HepG2 (cell line): ENCODE results near the gene CLIC1. TPM values are rescaled to one million over a fixed set of nuclear protein-coding genes. Genes with fewer than 3 reads are reported as not detected.

Source experiments
- HMG20B ChIP-seq: conservative IDR thresholded peaks from 2 replicates; pipeline ENCODE4 v1.6.1; 2016; ENCODE audit warnings: missing genetic modification reagents, missing compliant biosample characterization
- RXRB ChIP-seq: IDR thresholded peaks from 2 replicates; pipeline ENCODE4 v1.6.1; 2016; ENCODE audit warnings: borderline replicate concordance, missing genetic modification reagents, missing compliant biosample characterization
- SMAD3 ChIP-seq: sonication (generic); formaldehyde crosslinking; IDR thresholded peaks from 2 replicates; pipeline ENCODE4 v1.4.0; 2020; ENCODE audit warnings: missing genetic modification reagents
- SSRP1 ChIP-seq: IDR thresholded peaks from 2 replicates; pipeline ENCODE4 v1.6.1; 2016; ENCODE audit warnings: control low read depth
- TAF1 ChIP-seq: sonication (generic); formaldehyde crosslinking; IDR thresholded peaks from 2 replicates; pipeline ENCODE4 v1.4.0; 2020; ENCODE audit warnings: missing genetic modification reagents
- YY1 ChIP-seq: IDR thresholded peaks from 2 replicates; pipeline ENCODE4 v1.6.1; 2011; ENCODE audit warnings: low read length, low read depth, moderate library complexity, mild to moderate bottlenecking; ENCODE audit not compliant: insufficient read depth, insufficient replicate concordance
- ZNF546 ChIP-seq: sonication (generic); formaldehyde crosslinking; conservative IDR thresholded peaks from 2 replicates; pipeline ENCODE4 v1.8.1; 2023; ENCODE audit warnings: mild to moderate bottlenecking, missing genetic modification reagents
- polyA plus RNA-seq, 8 experiments: library from polyadenylated mRNA; depleted of rRNA in 3 of 8; stranded (reverse) in 7 of 8; unstranded in 1 of 8; fragments of >200 nt; fragmentation: Illumina TruSeq in 4 of 8; extraction: Trizol in 4 of 8; gene quantifications; 2 replicates each; pipeline versions ENCODE4 v1.2.1 to v1.2.3, GENCODE V29; 2011 to 2016; ENCODE audit warnings: low read depth in 4 of 8, missing spikeins in 1 of 8, mixed read lengths in 1 of 8; ENCODE audit not compliant: insufficient read depth in 1 of 8
- total RNA-seq, 5 experiments: library from RNA; depleted of rRNA; stranded (reverse); fragments of >200 nt; fragmentation: Illumina TruSeq; extraction: Trizol; gene quantifications; 2 replicates each; pipeline ENCODE4 v1.2.3, GENCODE V29; 2016; ENCODE audit warnings: low read depth in 1 of 5
- TF ChIP-seq, protein P1 (sequence below): sonication (generic); formaldehyde crosslinking; IDR thresholded peaks from 2 replicates; pipeline ENCODE4 v1.4.0; 2020; ENCODE audit warnings: missing genetic modification reagents, mild to moderate bottlenecking, borderline replicate concordance
- TF ChIP-seq, protein P2 (sequence below): sonication (generic); formaldehyde crosslinking; IDR thresholded peaks from 2 replicates; pipeline ENCODE4 v1.8.1; 2023; ENCODE audit warnings: mild to moderate bottlenecking, missing genetic modification reagents
- TF ChIP-seq, protein P3 (sequence below): sonication (generic); formaldehyde crosslinking; IDR thresholded peaks from 2 replicates; pipeline ENCODE4 v1.5.0; 2020; ENCODE audit warnings: missing genetic modification reagents
- TF ChIP-seq, protein P4 (sequence below): sonication (generic); formaldehyde crosslinking; conservative IDR thresholded peaks from 2 replicates; pipeline ENCODE4 v1.4.0; 2020; ENCODE audit warnings: missing genetic modification reagents
- TF ChIP-seq, protein P5 (sequence below): IDR thresholded peaks from 2 replicates; pipeline ENCODE4 v1.6.1; 2016; ENCODE audit warnings: low read depth, missing genetic modification reagents, missing compliant biosample characterization
- TF ChIP-seq, protein P6 (sequence below): sonication (generic); formaldehyde crosslinking; IDR thresholded peaks from 2 replicates; pipeline ENCODE4 v1.5.0; 2020; ENCODE audit warnings: mild to moderate bottlenecking, low read depth, missing genetic modification reagents, borderline replicate concordance

CLIC1 gene
- total and polyA plus RNA-seq, 2 of the 13 experiments (the other 11 are each of a cell fraction or from before 2014, with no cell fraction given) = 602 to 891 TPM

DNA sequence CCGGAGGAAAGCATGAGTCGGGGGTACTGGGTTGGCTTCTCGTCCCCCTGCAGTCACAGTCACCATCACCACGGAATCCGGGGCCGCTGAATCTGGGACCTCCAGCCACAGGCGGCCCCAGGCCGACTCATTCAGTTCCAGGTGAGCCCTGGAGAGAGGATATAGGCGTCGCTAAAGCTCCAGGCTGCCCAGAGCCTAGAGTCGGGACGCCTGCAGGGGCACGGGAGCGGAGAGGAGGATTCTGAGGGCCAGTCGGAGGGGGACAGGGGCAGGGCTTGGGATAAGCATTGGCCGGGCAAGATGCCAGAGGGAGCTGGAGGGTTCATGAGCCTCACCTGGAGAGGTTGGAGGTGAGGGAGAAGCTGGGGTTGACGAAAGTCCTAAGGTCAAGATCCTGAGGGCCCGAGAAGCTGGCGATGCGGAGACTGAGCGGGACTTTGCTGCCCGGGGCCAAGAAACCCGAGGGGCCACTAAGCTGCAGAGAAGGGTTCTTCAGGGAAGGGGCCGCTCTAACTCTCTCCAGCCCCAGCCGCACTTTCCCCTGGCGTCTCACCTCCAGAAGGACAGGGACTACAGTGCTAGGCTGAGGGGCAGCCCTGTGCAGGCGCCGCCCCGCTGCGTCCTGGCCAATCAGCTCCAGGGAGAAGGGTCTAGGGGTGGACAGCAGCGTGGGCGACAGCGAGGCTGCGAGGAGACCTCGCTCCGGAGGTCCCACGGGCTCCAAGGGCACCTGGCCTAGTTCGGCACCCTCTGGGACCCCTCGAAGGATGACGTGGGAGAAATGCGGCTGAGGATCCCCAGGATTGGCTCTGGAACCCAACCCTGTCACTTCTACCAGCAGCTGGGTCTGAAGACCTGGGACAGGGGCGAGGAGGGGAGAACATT, 29.8 kb upstream of the CLIC1 start (continued):
- TF ChIP-seq TAF1 (CRISPR knock-in tag) (peak; percentile 69), RXRB (0 out of 2 replicates have a peak, but pooled peaks have one; percentile 31), SMAD3 (CRISPR knock-in tag) (no peak), SSRP1 (CRISPR knock-in tag) (no peak), ZNF546 (CRISPR knock-in tag) (no peak; the same call in 1 of the 2 replicates), YY1 (no peak), HMG20B (CRISPR knock-in tag) (no peak)
- TF ChIP-seq, protein P1, sequence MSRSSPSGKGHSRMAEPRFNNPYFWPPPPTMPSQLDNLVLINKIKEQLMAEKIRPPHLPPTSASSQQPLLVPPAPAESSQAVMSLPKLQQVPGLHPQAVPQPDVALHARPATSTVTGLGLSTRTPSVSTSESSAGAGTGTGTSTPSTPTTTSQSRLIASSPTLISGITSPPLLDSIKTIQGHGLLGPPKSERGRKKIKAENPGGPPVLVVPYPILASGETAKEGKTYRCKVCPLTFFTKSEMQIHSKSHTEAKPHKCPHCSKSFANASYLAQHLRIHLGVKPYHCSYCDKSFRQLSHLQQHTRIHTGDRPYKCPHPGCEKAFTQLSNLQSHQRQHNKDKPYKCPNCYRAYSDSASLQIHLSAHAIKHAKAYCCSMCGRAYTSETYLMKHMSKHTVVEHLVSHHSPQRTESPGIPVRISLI (CRISPR knock-in tag) = no peak
- TF ChIP-seq, protein P2, sequence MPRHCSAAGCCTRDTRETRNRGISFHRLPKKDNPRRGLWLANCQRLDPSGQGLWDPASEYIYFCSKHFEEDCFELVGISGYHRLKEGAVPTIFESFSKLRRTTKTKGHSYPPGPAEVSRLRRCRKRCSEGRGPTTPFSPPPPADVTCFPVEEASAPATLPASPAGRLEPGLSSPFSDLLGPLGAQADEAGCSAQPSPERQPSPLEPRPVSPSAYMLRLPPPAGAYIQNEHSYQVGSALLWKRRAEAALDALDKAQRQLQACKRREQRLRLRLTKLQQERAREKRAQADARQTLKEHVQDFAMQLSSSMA = 0 out of 2 replicates have a peak, but pooled peaks have one; percentile 58
- TF ChIP-seq, protein P3, sequence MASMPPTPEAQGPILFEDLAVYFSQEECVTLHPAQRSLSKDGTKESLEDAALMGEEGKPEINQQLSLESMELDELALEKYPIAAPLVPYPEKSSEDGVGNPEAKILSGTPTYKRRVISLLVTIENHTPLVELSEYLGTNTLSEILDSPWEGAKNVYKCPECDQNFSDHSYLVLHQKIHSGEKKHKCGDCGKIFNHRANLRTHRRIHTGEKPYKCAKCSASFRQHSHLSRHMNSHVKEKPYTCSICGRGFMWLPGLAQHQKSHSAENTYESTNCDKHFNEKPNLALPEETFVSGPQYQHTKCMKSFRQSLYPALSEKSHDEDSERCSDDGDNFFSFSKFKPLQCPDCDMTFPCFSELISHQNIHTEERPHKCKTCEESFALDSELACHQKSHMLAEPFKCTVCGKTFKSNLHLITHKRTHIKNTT (CRISPR knock-in tag) = no peak
- TF ChIP-seq, protein P4, sequence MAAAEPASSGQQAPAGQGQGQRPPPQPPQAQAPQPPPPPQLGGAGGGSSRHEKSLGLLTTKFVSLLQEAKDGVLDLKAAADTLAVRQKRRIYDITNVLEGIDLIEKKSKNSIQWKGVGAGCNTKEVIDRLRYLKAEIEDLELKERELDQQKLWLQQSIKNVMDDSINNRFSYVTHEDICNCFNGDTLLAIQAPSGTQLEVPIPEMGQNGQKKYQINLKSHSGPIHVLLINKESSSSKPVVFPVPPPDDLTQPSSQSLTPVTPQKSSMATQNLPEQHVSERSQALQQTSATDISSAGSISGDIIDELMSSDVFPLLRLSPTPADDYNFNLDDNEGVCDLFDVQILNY (CRISPR knock-in tag) = no peak
- TF ChIP-seq, protein P5, sequence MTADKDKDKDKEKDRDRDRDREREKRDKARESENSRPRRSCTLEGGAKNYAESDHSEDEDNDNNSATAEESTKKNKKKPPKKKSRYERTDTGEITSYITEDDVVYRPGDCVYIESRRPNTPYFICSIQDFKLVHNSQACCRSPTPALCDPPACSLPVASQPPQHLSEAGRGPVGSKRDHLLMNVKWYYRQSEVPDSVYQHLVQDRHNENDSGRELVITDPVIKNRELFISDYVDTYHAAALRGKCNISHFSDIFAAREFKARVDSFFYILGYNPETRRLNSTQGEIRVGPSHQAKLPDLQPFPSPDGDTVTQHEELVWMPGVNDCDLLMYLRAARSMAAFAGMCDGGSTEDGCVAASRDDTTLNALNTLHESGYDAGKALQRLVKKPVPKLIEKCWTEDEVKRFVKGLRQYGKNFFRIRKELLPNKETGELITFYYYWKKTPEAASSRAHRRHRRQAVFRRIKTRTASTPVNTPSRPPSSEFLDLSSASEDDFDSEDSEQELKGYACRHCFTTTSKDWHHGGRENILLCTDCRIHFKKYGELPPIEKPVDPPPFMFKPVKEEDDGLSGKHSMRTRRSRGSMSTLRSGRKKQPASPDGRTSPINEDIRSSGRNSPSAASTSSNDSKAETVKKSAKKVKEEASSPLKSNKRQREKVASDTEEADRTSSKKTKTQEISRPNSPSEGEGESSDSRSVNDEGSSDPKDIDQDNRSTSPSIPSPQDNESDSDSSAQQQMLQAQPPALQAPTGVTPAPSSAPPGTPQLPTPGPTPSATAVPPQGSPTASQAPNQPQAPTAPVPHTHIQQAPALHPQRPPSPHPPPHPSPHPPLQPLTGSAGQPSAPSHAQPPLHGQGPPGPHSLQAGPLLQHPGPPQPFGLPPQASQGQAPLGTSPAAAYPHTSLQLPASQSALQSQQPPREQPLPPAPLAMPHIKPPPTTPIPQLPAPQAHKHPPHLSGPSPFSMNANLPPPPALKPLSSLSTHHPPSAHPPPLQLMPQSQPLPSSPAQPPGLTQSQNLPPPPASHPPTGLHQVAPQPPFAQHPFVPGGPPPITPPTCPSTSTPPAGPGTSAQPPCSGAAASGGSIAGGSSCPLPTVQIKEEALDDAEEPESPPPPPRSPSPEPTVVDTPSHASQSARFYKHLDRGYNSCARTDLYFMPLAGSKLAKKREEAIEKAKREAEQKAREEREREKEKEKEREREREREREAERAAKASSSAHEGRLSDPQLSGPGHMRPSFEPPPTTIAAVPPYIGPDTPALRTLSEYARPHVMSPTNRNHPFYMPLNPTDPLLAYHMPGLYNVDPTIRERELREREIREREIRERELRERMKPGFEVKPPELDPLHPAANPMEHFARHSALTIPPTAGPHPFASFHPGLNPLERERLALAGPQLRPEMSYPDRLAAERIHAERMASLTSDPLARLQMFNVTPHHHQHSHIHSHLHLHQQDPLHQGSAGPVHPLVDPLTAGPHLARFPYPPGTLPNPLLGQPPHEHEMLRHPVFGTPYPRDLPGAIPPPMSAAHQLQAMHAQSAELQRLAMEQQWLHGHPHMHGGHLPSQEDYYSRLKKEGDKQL = no peak
- TF ChIP-seq, protein P6, sequence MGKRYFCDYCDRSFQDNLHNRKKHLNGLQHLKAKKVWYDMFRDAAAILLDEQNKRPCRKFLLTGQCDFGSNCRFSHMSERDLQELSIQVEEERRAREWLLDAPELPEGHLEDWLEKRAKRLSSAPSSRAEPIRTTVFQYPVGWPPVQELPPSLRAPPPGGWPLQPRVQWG = no peak
